HG03521 (cell line): ENCODE data around the gene BCL6B.

Experiments
- ATAC-seq: cut with Tn5 transposase; IDR thresholded peaks from one replicate; pipeline ENCODE4 v1.9.1; 2021; ENCODE audit warnings: mild to moderate bottlenecking, moderate library complexity; ENCODE audit not compliant: unreplicated experiment

The BCL6B gene

DNA sequence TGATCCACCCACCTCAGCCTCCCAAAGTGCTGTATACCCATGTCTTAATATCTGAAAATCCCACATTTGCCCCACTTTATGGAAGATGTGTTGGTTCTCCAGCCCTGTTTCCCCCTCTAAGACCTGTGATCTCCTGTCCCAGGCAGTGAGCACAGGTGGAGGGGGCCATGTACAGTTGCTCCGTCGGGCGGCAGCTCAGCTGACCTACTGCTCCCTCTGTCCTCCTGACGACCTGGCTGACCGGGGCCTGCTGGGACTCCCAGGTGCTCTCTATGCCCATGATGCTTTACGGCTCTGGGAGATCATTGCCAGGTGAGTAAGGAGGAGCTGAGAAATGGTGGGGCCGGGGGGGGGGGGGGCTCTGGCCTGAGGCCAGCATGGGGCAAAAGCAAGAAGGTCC is 17.1 kb upstream of the BCL6B start:
- ATAC-seq, result no peak

DNA sequence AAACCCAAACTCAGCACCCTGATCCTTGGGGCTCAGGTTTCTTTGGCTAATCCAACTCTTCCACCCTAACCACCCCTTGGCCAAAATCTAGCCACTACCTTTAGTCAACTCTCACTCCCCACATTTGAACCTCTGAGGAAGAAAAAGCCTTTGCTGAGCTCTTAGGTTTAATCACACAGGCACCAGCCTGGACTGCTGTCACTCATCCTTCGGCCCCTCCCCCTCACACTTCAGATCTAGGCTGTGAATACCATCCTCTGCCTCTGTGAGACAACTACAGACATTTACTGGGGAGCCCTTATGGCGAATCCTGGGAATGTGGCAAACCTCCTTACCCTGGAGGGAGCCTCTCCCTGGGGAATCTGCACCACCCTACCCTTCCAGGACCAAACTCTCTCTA is 15.7 kb upstream of the BCL6B start:
- no peak for ATAC-seq

DNA sequence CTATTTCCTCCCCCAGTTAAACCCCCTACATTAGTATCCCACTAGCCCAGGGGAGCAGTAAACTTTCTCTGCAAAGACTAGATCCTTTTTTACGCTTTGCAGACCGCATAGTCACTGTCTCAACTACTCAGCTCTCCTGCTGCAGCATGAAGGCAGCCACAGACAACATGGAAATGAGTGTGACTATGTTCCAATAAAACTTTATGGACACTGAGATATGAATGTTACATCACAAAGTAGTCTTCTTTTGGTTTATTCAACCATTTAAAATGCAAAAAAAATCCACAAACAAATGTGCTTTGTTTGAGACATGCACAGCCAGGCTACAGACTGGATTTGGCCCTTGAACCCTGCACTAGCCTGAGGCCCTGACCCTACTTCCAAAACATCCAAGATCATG is 12.3 kb upstream of the BCL6B start:
- ATAC-seq, result no peak

- ATAC-seq, result no peak
Observed at GRCh38 chr17:7011415-7011814, 11.4 kb upstream of the BCL6B start.

DNA sequence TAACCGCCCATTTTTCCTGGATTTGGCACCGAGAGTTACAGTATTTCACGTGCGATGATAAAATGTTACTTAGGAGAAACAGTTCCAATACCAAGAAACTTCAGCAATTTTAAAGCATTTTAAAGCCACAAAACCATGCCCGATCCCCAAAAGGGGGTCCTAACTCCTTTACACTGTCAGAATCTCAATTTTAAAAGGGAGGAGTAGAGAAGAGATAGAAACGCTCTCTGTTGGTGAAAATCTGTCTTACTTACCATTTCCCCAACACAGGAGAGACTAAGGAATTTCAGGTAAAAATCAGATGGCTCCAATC is 11.0 kb upstream of the BCL6B start:
- no peak for ATAC-seq

DNA sequence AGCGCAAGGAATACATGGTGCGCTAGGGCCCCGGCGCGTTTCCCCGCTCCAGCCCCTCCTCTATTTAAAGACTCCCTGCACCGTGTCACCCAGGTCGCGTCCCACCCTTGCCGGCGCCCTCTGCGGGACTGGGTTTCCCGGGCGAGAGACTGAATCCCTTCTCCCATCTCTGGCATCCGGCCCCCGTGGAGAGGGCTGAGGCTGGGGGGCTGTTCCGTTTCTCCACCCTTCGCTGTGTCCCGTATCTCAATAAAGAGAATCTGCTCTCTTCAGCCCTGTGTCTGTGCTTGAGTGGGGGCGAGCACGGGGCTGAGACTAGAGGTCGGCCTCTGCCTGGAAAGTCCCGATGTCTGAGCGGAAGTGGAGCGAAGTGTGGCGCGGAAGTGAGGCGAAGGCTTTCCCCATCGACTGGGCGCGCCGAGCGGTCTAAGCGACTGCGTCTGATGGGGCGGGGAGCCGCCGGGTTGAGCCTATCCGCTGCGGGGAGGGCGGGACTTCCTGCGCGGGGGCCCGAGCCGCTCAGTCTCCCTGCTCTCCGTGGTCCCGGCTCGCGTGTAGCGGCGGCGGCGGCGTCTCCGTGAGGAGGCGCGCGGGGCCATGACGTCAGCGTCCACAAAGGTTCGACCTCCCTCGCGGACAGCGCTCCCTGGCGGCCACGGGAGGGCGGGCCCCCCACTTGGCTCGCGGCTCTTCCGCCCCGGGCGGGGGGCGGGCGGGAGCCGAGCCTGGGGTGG is 8.4 kb upstream of the BCL6B start:
- ATAC-seq, result peak; percentile 82

DNA sequence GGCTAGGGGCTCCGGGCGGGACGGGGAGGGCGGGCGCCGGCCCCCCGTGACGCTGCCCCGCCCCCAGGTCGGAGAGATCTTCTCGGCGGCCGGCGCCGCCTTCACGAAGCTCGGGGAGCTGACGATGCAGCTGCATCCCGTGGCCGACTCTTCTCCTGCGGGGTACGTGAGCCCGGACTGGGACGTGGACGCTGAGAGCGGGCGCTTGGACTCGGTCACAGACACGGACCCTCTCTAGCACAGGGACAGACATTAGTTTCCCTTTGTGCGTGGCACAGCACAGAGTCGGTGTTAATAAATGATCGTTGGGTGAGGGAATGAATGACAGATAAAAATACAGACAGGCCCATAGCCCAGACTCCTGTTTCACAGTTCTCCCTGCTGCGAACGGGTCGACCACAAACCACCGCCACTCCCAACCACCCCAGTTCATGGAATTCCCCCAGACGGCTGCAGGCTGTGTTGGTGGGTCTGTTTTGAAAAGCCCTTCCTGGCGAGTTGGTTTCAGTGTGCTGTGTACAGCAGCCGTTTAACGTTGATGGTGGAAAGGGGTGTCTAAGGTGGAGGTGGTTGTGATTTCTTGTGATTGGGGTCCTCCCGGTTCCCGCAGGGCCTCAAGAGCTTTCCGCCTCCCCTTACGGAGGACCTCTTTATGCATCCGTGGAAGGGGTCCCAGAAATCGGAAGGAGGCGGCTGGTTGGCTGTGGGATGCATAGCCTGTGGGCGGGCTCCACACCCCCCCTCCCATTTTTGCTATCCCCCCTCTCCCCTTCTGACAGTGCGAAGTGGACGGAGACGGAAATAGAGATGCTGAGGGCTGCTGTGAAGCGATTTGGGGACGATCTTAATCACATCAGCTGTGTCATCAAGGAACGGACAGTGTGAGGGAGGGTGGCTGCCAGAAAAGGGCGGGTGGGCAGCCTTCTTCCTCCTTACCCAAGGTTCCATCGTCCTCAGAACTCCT is 7.6 kb upstream of the BCL6B start:
- ATAC-seq, result peak; percentile 2

- ATAC-seq, result no peak
Observed at GRCh38 chr17:7016418-7016817, 6.4 kb upstream of the BCL6B start.

DNA sequence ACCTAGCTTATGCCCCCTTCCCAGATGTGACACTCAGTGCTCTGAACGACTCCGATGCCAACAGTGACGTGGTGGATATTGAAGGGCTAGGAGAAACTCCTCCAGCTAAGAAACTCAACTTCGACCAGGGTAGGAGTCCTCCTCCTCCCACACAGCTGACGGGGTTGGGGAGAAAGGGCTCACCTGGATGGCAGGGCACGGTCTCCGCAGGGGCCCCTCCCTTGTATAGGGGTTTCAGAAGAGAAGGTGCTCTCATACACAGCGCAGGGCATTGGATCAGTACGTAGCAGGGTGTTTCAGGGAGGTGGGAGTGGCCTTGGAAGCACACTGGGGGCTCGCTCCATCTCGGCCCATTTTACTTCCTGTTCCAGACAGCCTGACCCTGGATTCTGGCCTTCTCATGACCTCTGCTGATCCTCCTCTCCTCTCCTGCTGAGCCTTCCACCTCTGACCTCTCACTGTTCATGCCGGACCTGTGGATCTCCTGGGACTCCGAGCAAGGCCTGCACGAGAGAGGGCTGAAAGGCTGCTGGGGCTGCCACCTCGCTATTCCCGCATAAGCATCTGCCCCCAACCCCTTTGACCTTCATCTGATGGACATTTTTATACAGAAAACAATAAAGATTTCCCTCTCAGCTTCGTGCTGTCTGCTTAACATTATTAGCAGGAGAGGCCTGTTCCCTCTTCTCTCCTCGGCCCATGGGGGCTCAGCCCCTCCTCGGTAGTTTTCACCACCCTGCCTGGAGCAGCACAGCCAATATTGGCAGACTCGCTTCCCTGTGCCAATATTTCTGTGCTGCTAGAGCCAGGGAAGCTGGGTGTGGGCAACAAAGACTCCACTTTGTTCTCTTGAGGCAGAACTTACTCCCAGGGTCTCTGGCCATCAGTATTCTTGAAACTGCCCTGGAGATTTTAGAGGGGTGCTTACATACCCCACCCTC is 5.7 kb upstream of the BCL6B start:
- no peak for ATAC-seq

DNA sequence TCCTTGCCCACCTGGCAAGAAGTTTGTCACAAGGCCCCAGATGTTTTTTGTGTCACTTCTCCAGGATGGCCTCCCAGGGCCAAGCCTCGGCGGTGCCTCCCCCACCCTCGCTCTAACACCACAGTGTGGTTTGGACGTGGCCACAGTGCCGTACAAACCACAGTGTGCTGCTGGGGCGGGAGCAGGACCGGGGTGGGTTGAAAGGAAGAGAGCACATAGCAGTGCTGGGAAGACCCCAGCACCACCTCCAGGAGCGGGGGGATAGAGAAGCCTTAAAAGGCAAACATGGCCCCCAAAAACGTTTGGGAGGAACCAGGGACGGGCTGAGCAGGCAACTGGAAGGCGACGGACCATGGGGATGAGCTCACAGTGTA is 5.0 kb upstream of the BCL6B start:
- no peak for ATAC-seq

DNA sequence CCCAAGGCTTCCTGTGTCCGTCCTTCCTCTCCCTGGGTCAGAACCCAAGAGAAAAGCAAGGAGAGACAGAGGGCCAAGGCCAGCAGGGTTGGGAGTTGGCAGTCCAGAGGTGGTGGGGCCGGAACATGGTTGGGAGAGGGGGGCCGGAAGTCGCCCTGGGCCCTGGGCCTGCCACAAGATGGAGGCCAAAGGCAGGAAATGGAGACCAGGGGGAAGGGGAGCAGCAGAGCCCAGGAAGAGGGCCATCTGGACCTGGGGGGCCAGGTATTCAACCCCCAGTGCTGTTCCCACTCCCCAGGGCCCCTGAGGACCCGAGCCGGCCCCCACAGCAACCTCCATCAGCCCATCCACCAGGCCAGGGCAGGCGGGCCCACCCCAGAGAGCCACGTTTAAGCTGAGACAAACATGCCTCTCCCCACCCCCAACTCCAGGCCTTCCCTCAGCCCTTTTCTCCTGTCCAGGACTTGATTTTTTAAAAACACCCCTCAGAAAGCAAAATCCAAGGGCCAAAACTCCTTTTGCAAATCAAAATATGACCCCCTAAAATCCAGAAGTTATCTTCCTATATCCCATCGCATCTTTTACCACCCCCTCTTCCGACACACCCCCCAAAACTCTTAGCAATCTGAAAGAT is 4.4 kb upstream of the BCL6B start:
- no peak for ATAC-seq

DNA sequence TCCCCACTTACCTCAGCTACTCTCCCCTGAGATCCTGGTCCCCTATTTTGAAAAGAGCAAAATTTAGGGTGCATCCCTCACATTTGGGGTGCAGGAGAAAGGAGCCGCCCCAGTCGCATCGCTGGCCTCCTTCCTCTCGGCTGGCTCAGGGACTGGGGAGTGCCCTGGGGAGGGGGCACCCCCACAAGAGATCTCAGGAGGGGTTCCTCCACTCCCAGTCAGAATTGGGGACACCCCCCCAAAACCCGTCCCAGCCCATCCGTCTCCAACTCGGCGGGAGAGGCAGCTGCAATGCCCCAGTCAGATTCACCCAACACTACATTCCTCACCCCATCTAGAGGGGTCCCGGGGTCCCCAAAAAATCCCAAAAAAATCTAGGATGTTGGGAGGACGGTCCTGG is 3.5 kb upstream of the BCL6B start:
- no peak for ATAC-seq

DNA sequence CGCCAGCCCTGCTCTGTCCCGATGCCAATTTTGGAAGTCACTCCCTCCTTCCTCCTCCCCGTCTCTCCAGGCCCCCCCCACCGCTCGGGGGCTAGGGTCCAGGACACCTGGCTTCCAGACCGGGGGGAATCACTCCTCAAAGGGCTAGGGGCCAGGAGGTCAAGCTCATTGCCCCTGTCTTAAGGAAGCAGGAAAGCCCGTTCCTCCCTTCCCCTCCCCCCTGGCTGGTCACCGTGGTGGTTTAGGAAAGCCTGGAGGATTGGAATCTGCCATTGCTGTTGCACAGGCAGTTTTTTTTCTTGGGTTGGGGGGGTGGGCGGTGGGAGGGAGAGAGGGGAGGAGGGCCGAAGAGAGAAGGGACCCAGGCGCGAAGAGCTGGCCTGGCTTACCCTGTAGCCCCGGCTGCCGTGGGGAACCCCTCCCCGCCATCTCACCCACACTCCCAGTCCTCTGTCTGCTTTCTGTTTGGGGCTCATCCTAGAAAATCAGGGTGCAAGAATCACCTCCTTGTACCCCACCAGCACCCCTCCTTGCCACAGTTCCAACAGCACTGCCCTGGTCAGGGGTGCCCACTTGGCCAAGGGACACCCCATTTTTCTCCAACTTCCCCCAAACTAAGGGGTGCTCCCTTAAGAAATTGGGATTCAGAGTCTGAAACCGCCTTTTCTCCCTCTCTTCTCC is 2.9 kb upstream of the BCL6B start:
- ATAC-seq, result no peak

- no peak for ATAC-seq
Observed at GRCh38 chr17:7020894-7021664, 1.8 kb upstream of the BCL6B start.

GRCh38 chr17:7021993-7022778 is 664 bp upstream of the BCL6B start:
- peak; percentile 60 for ATAC-seq

GRCh38 chr17:7023576-7024401 is 939 bp downstream of the BCL6B start:
- no peak for ATAC-seq

DNA sequence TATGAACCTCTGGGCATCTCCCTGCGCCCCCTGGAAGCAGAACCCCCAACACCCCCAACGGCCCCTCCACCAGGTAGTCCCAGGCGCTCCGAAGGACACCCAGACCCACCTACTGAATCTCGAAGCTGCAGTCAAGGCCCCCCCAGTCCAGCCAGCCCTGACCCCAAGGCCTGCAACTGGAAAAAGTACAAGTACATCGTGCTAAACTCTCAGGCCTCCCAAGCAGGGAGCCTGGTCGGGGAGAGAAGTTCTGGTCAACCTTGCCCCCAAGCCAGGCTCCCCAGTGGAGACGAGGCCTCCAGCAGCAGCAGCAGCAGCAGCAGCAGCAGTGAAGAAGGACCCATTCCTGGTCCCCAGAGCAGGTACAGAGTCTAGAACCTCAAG is 1.5 kb downstream of the BCL6B start:
- no peak for ATAC-seq

DNA sequence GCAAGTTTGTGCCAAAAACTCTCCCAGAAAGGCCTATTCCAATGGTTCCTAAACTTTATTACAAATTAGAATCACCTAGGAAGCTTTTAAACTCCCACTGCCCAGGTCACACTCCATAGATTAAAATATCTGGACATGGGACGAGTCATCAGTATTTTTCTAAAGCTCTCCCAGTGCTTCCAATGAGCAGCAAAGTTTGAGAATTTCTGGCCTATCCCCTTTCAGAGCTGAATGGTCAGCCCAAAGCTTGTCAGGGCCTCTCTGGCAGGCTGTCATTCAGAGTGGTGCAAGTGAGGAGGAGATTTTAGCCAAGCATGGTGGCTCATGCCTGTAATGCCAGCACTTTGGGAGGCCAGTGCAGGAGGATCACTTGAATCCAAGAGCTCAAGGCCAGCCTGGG is 2.4 kb downstream of the BCL6B start:
- no peak for ATAC-seq
